ENCODE results near the gene DNM2.

DNM2 gene

DNA sequence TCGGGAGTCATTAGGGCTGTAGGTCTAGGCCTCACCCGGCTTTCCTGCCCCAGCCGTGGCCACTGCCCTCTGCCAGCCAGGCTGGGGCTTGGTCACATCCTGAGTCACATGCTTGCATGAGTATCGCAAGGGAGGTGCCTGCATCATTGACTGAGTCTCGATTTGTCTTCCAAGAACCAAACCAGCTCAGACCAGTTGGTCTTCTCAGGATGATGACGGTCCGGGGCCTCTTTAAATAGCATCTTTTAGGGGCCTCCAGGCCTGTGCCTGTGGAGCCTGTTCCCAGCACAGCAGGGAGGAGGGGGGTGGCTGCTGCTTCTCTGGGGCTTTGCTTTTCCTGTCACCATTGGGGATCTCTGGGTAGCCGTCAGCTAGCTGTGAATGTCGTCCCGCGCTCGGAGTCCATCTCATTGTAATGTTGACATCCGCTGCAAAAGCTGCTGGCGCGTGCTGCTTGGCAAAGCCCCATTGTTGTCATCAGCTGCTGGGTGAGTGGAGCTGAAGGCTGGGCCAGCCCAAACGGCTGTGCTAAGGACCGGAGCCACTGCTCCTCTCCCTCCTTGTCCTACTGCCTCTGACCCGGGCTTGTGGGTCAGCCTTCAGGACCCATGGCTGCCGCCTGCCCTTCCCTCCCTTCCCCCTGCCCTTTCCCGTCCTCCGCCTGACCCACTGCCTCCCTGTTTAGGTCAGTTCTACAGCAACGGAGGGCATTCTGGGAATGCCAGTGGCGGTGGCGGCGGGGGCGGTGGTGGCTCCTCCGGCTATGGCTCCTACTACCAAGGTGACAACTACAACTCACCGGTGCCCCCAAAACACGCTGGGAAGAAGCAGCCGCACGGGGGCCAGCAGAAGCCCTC is 31.0 kb upstream of the DNM2 start:
- no peak for TF ChIP-seq SIN3A (IDR thresholded peaks at IDR 0.05; ENCODE audit: borderline replicate concordance, insufficient read depth, low read length)
- TF ChIP-seq TAF1 (IDR thresholded peaks at IDR 0.05; ENCODE audit: borderline replicate concordance, insufficient read depth, low read length), result no peak
- TF ChIP-seq POLR2AphosphoS5 (IDR thresholded peaks at IDR 0.05; ENCODE audit: low read depth, low read length), result no peak
- TF ChIP-seq, protein P1, sequence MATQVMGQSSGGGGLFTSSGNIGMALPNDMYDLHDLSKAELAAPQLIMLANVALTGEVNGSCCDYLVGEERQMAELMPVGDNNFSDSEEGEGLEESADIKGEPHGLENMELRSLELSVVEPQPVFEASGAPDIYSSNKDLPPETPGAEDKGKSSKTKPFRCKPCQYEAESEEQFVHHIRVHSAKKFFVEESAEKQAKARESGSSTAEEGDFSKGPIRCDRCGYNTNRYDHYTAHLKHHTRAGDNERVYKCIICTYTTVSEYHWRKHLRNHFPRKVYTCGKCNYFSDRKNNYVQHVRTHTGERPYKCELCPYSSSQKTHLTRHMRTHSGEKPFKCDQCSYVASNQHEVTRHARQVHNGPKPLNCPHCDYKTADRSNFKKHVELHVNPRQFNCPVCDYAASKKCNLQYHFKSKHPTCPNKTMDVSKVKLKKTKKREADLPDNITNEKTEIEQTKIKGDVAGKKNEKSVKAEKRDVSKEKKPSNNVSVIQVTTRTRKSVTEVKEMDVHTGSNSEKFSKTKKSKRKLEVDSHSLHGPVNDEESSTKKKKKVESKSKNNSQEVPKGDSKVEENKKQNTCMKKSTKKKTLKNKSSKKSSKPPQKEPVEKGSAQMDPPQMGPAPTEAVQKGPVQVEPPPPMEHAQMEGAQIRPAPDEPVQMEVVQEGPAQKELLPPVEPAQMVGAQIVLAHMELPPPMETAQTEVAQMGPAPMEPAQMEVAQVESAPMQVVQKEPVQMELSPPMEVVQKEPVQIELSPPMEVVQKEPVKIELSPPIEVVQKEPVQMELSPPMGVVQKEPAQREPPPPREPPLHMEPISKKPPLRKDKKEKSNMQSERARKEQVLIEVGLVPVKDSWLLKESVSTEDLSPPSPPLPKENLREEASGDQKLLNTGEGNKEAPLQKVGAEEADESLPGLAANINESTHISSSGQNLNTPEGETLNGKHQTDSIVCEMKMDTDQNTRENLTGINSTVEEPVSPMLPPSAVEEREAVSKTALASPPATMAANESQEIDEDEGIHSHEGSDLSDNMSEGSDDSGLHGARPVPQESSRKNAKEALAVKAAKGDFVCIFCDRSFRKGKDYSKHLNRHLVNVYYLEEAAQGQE (IDR thresholded peaks at IDR 0.05; ENCODE audit: insufficient read depth in 1 of 2, low read depth in 2 of 2, low read length in 2 of 2), result no peak
- no peak for TF ChIP-seq FOXP2 (optimal IDR thresholded peaks at IDR 0.05; ENCODE audit: borderline replicate concordance, extremely low read depth, extremely low read length, insufficient read depth)

DNA sequence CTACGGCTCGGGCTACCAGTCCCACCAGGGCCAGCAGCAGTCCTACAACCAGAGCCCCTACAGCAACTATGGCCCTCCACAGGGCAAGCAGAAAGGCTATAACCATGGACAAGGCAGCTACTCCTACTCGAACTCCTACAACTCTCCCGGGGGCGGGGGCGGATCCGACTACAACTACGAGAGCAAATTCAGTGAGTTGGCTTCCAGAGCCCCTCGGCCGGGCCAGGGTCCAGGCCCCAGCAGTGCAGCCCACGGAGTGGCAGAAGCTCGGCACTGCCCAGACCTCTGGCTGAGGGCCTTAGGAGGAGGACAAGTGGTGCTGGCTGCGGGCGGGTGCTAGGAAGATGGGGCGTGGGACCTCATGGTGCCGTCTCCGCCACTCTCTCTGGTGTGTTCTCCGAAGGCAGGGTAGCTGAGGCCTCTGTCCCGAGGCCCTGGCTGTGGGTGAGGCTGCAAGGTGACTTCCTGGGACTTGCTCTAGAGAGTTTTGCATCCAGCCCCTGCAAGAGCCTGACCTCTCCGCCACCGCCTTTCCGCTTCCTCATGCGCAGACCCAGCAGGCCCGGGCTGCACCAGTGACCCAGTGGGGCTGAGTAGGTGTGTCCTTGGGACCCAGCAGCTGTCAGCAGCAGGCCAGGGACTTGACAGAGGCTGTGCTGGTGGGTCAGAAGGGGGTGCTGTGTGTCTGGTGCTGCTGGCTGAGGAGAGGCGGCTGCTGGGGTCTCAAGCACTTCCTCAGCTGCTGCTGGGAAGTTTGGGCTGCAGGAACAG is 30.2 kb upstream of the DNM2 start:
- TF ChIP-seq FOXP2 (optimal IDR thresholded peaks at IDR 0.05; ENCODE audit: borderline replicate concordance, extremely low read depth, extremely low read length, insufficient read depth), result no peak
- no peak for TF ChIP-seq POLR2AphosphoS5 (IDR thresholded peaks at IDR 0.05; ENCODE audit: low read depth, low read length)
- TF ChIP-seq, protein P1 (IDR thresholded peaks at IDR 0.05; ENCODE audit: insufficient read depth in 1 of 2, low read depth in 2 of 2, low read length in 2 of 2), result no peak
- TF ChIP-seq SIN3A (IDR thresholded peaks at IDR 0.05; ENCODE audit: borderline replicate concordance, insufficient read depth, low read length), result no peak
- no peak for TF ChIP-seq TAF1 (IDR thresholded peaks at IDR 0.05; ENCODE audit: borderline replicate concordance, insufficient read depth, low read length)

DNA sequence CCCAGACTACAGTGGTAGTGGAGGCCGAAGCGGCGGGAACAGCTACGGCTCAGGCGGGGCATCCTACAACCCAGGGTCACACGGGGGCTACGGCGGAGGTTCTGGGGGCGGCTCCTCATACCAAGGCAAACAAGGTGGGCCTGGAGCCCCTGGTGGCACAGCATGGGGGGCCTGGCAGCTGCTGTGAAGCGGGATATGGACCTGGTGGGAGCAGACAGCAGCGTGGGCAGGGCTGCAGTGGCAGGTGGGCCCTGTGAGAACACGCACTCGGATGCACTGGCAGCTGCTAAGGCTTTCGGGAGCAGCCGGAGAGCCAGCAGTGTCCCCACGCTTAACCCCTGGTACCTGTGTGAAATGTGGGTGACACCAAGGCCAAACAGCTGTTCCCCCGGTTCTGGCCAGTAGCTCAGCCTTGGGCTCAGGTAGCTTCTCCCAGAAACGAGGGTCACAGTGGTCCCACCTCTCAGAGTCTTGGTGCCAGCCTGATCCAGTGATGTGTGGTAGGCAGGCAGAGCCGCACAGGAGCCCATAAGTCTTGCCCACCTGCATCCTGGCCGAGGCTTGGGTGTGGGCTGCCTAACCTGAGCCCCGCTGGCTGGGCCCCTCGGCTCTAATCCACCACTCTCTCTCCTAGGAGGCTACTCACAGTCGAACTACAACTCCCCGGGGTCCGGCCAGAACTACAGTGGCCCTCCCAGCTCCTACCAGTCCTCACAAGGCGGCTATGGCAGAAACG is 29.2 kb upstream of the DNM2 start:
- TF ChIP-seq FOXP2 (optimal IDR thresholded peaks at IDR 0.05; ENCODE audit: borderline replicate concordance, extremely low read depth, extremely low read length, insufficient read depth) (no peak), POLR2AphosphoS5 (IDR thresholded peaks at IDR 0.05; ENCODE audit: low read depth, low read length) (no peak), TAF1 (IDR thresholded peaks at IDR 0.05; ENCODE audit: borderline replicate concordance, insufficient read depth, low read length) (no peak), SIN3A (IDR thresholded peaks at IDR 0.05; ENCODE audit: borderline replicate concordance, insufficient read depth, low read length) (no peak)
- TF ChIP-seq, protein P1 (IDR thresholded peaks at IDR 0.05; ENCODE audit: insufficient read depth in 1 of 2, low read depth in 2 of 2, low read length in 2 of 2), result no peak

DNA sequence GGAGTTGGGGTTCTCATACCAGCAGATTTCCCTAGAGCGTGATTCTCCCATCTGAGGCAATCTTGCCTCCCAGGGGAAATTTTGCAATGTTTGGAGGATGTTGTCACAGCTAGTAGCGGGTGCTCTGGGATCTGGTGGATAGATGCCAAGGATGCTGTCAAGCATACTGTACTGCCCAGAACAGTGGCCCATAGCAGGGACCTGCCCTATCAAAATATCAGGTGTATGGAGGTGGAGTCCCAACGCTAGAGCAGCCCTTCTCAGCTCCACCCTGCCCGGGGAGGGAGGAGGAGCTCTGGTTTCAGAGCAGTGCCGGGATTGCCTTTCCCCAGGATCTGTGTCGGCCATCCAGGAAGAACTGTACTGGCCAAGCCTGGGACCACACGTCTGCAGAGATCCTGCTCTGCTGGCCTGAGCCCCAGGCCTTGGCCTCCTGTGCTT is 27.5 kb upstream of the DNM2 start:
- TF ChIP-seq POLR2AphosphoS5 (IDR thresholded peaks at IDR 0.05; ENCODE audit: low read depth, low read length) (no peak), TAF1 (IDR thresholded peaks at IDR 0.05; ENCODE audit: borderline replicate concordance, insufficient read depth, low read length) (no peak), SIN3A (IDR thresholded peaks at IDR 0.05; ENCODE audit: borderline replicate concordance, insufficient read depth, low read length) (no peak), FOXP2 (optimal IDR thresholded peaks at IDR 0.05; ENCODE audit: borderline replicate concordance, extremely low read depth, extremely low read length, insufficient read depth) (no peak)
- TF ChIP-seq, protein P1 (IDR thresholded peaks at IDR 0.05; ENCODE audit: insufficient read depth in 1 of 2, low read depth in 2 of 2, low read length in 2 of 2), result no peak
